AG04449 (cell line): ENCODE measurements around the gene TNNI2.

ENCODE experiments used
- CTCF ChIA-PET: fragments of 350-600 bp; formaldehyde crosslinking; extraction: SDS; loops from one replicate; lab custom pipeline; 2021; ENCODE audit warnings: antibody characterized with exemption; lab: Yijun Ruan, JAX
- POLR2A ChIA-PET: fragments of 400-600, 350-600 bp; formaldehyde crosslinking; extraction: SDS; loops from one replicate; lab custom pipeline; 2020; ENCODE audit warnings: antibody characterized with exemption, inconsistent platforms; lab: Yijun Ruan, JAX
- DNase-seq: peaks from one replicate; pipeline ENCODE4 v3.0.0-alpha.2; 2010; ENCODE audit warnings: low read depth, low spot score
- H3K4me3 ChIP-seq: 2 replicates; pipeline ENCODE4 v1.5.1; 2011; ENCODE audit warnings: low read depth, mild to moderate bottlenecking, control low read depth, low read length
- CTCF ChIP-seq: IDR thresholded peaks from one replicate; pipeline ENCODE4 v1.5.1; 2011; ENCODE audit warnings: mild to moderate bottlenecking, moderate library complexity, low read length, control low read depth, inconsistent platforms; ENCODE audit not compliant: insufficient read depth; ENCODE audit errors: missing control alignments

TNNI2 gene

GRCh38 chr11:1834779-1835670 is 3.8 kb upstream of the TNNI2 start, which contains the start of gene SYT8:
TSS of gene SYT8 (plus strand) at chr11:1834990. CDS start at chr11:1835106, 116 bp downstream.
- no peak for TF ChIP-seq CTCF
- ChIA-PET POLR2A (no interaction called here), CTCF (interaction anchor here (0.8 to 13.7 kb wide), 20 partner anchors 12 to 318 kb away, joined by 3 to 671 read pairs (median 15); partner anchors contain the start of gene MRPL23)
- H3K4me3 ChIP-seq, result no peak within 1 kb of the TSS
- no peak for DNase-seq

GRCh38 chr11:1835671-1836010 is 3.1 kb upstream of the TNNI2 start:
- ChIA-PET CTCF (interaction anchor here (1.1 to 13.7 kb wide), 8 partner anchors 11 to 318 kb away, joined by 3 to 671 read pairs (median 16); no protein-coding TSS in a partner anchor), POLR2A (no interaction called here)
- no peak for TF ChIP-seq CTCF
- no peak for DNase-seq
- H3K4me3 ChIP-seq, result no peak overlapping the region

- no peak for DNase-seq
- ChIA-PET POLR2A (no interaction called here), CTCF (interaction anchor here (0.8 to 13.7 kb wide), 13 partner anchors 10 to 317 kb away, joined by 3 to 671 read pairs (median 3); no protein-coding TSS in a partner anchor)
- no peak overlapping the region for H3K4me3 ChIP-seq
- no peak for TF ChIP-seq CTCF
Observed at GRCh38 chr11:1836011-1836945, 2.5 kb upstream of the TNNI2 start.

GRCh38 chr11:1837171-1838076 is 1.4 kb upstream of the TNNI2 start:
- H3K4me3 ChIP-seq, result no peak overlapping the region

GRCh38 chr11:1838077-1838425 is 730 bp upstream of the TNNI2 start:
- ChIA-PET CTCF (interaction anchor here (0.9 to 4.2 kb wide), 7 partner anchors 10 to 318 kb away, joined by 4 to 32 read pairs (median 7); no protein-coding TSS in a partner anchor), POLR2A (no interaction called here)
- TF ChIP-seq CTCF, result no peak
- DNase-seq, result no peak
- no peak overlapping the region for H3K4me3 ChIP-seq

More at GRCh38 chr11:1837171-1838076, 1.4 kb upstream of the TNNI2 start:
- ChIA-PET POLR2A (no interaction called here), CTCF (interaction anchor here (0.8 to 13.7 kb wide), 11 partner anchors 11 to 316 kb away, joined by 3 to 671 read pairs (median 9); no protein-coding TSS in a partner anchor)
- TF ChIP-seq CTCF, result peak; percentile 97
- DNase-seq, result no peak
